ENCODE data around the gene FCHSD2.

GRCh38 chr11:73078631-73079030 lies 63.5 kb downstream of the FCHSD2 start:
- TF ChIP-seq REST (IDR thresholded peaks at IDR 0.05; ENCODE audit: insufficient read depth in 1 of 2, low read depth in 2 of 2, low read length in 2 of 2): no peak
- TF ChIP-seq POLR2AphosphoS5 (IDR thresholded peaks at IDR 0.05; ENCODE audit: low read depth, low read length): no peak

Measured in PFSK-1 (cell line).